H1 (cell line): ENCODE data around the gene ASIC1. TPM values are rescaled to one million over a fixed set of nuclear protein-coding genes. Genes with fewer than 3 reads are reported as not detected.

Experiments used
- ASH2L ChIP-seq: fragments of 200-600, 300-600 bp; sonication (generic); IDR thresholded peaks from one replicate; pipeline ENCODE4 v1.7.1; 2017; ENCODE audit warnings: low read length
- BRCA1 ChIP-seq: IDR thresholded peaks from 2 replicates; pipeline ENCODE4 v1.6.1; 2012; ENCODE audit warnings: low read depth, low read length, improper control_type of control experiment
- CHD1 ChIP-seq: IDR thresholded peaks from 2 replicates; pipeline ENCODE4 v1.6.1; 2012; ENCODE audit warnings: low read depth, low read length, improper control_type of control experiment
- EP300 ChIP-seq, 2 experiments: IDR thresholded peaks; 1 replicate in 1 of 2; 2 replicates in 1 of 2; pipeline ENCODE4 v1.6.1; 2011 to 2012; ENCODE audit warnings: low read depth in 2 of 2, low read length in 2 of 2, mild to moderate bottlenecking in 2 of 2, borderline replicate concordance in 1 of 2, inconsistent platforms in 1 of 2, moderate library complexity in 1 of 2
- EZH2 ChIP-seq: fragments of 200-600 bp; sonication (generic); IDR thresholded peaks from 2 replicates; pipeline ENCODE4 v1.7.1; 2012; ENCODE audit warnings: low read depth, mild to moderate bottlenecking, moderate library complexity, low read length, inconsistent platforms; ENCODE audit not compliant: severe bottlenecking
- FOSL1 ChIP-seq: IDR thresholded peaks from 2 replicates; pipeline ENCODE4 v1.6.1; 2011; ENCODE audit warnings: mild to moderate bottlenecking, low read depth, low read length, moderate library complexity; ENCODE audit not compliant: insufficient read depth
- GTF2F1 ChIP-seq: IDR thresholded peaks from 2 replicates; pipeline ENCODE4 v1.6.1; 2012; ENCODE audit warnings: low read depth, low read length, improper control_type of control experiment, borderline replicate concordance
- KDM5A ChIP-seq: fragments of 200-600 bp; IDR thresholded peaks from 2 replicates; pipeline ENCODE4 v1.7.1; 2012; ENCODE audit warnings: mild to moderate bottlenecking, low read length, inconsistent platforms, mixed read lengths
- MAFK ChIP-seq: IDR thresholded peaks from 2 replicates; pipeline ENCODE4 v1.6.1; 2012; ENCODE audit warnings: low read depth, mild to moderate bottlenecking, improper control_type of control experiment, low read length
- NANOG ChIP-seq: IDR thresholded peaks from 2 replicates; pipeline ENCODE4 v1.6.1; 2011; ENCODE audit warnings: low read length, low read depth, mild to moderate bottlenecking, inconsistent platforms; ENCODE audit not compliant: insufficient read depth, poor library complexity, severe bottlenecking
- POLR2A ChIP-seq, 2 experiments: IDR thresholded peaks; 1 replicate in 1 of 2; 2 replicates in 1 of 2; pipeline ENCODE4 v1.6.1; 2011; ENCODE audit warnings: low read depth in 2 of 2, low read length in 2 of 2, mild to moderate bottlenecking in 2 of 2; ENCODE audit errors: control extremely low read depth in 1 of 2
- POLR2AphosphoS5 ChIP-seq: IDR thresholded peaks from 2 replicates; pipeline ENCODE4 v1.6.1; 2011; ENCODE audit warnings: low read depth, low read length
- RAD21 ChIP-seq, 2 experiments: IDR thresholded peaks in 1 of 2; conservative IDR thresholded peaks in 1 of 2; 2 replicates each; pipeline ENCODE4 v1.6.1; 2011; ENCODE audit warnings: low read depth in 2 of 2, low read length in 2 of 2, improper control_type of control experiment in 1 of 2, inconsistent platforms in 1 of 2, mild to moderate bottlenecking in 1 of 2, moderate library complexity in 1 of 2
- RBBP5 ChIP-seq: IDR thresholded peaks from 2 replicates; pipeline ENCODE4 v1.7.1; 2012; ENCODE audit warnings: low read depth, mild to moderate bottlenecking, inconsistent platforms, low read length, moderate library complexity, borderline replicate concordance
- RNF2 ChIP-seq: fragments of 200-900, 300-1000 bp; sonication (generic); IDR thresholded peaks from 2 replicates; pipeline ENCODE4 v1.7.1; 2016; ENCODE audit warnings: borderline replicate concordance, low read depth, mild to moderate bottlenecking, antibody characterized with exemption, low read length; ENCODE audit not compliant: poor library complexity, severe bottlenecking; ENCODE audit errors: missing control alignments
- SAP30 ChIP-seq: fragments of 300-600 bp; sonication (generic); IDR thresholded peaks from 2 replicates; pipeline ENCODE4 v1.7.1; 2012; ENCODE audit warnings: low read length, moderate library complexity, mild to moderate bottlenecking, inconsistent platforms; ENCODE audit not compliant: insufficient read depth, insufficient replicate concordance
- SP1 ChIP-seq: IDR thresholded peaks from 2 replicates; pipeline ENCODE4 v1.6.1; 2011; ENCODE audit warnings: low read depth, low read length
- TAF1 ChIP-seq: IDR thresholded peaks from 2 replicates; pipeline ENCODE4 v1.6.1; 2011; ENCODE audit warnings: mild to moderate bottlenecking, low read depth, low read length
- TAF7 ChIP-seq: optimal IDR thresholded peaks from 2 replicates; pipeline ENCODE3; 2011; ENCODE audit warnings: low read depth, mild to moderate bottlenecking, inconsistent platforms, low read length, moderate library complexity, borderline replicate concordance
- polyA plus RNA-seq, 7 experiments: library from polyadenylated mRNA; depleted of rRNA in 3 of 7; stranded (reverse) in 5 of 7; unstranded in 2 of 7; fragments of >200 nt in 5 of 7; fragments of 200-250 nt in 2 of 7; gene quantifications; 1 replicate in 5 of 7; 2 replicates in 1 of 7; 4 replicates in 1 of 7; pipeline versions ENCODE4 v1.2.1 to v1.2.3, GENCODE V29; 2011 to 2013; ENCODE audit warnings: missing spikeins in 2 of 7, mixed read lengths in 2 of 7
- total RNA-seq: library from RNA; stranded (reverse); fragmentation: NEBNext Ultra II Directional; extraction: Animal tissue kit (Norgen Biotek cat#: 25700); gene quantifications from 2 replicates; pipeline ENCODE4 v1.2.1, GENCODE V29; 2021
- TF ChIP-seq, protein P1 (sequence below), 3 experiments: IDR thresholded peaks; 1 replicate in 2 of 3; 2 replicates in 1 of 3; pipeline versions ENCODE4 v1.5.1 to v1.6.1; 2011; ENCODE audit warnings: low read length in 3 of 3, mild to moderate bottlenecking in 3 of 3, inconsistent platforms in 2 of 3, low read depth in 1 of 3, moderate library complexity in 1 of 3; ENCODE audit not compliant: insufficient read depth in 1 of 3; ENCODE audit errors: control extremely low read depth in 1 of 3

Gene ASIC1
- total and polyA plus RNA-seq, 2 of the 8 experiments (the other 6 are each of a cell fraction or from before 2014, with no cell fraction given): 2.4 to 4.4 TPM

- TF ChIP-seq KDM5A (no peak), SP1 (peak; percentile 63; the same call in 1 of the 2 replicates), POLR2AphosphoS5 (peak; percentile 93), GTF2F1 (no peak), EZH2 (no peak), BRCA1 (no peak), NANOG (no peak), EP300 (IDR thresholded peaks at IDR 0.05; ENCODE audit: borderline replicate concordance in 1 of 2, low read depth in 2 of 2, low read length in 2 of 2) (0 out of 3 replicates have a peak, but pooled peaks of 1 of the 2 experiments have one; percentile 37), TAF7 (peak; percentile 49), MAFK (no peak), ASH2L (peak; percentile 89), RBBP5 (peak; percentile 83), SAP30 (no peak), POLR2A (IDR thresholded peaks at IDR 0.05; ENCODE audit: control extremely low read depth in 1 of 2, low read depth in 2 of 2, low read length in 2 of 2) (peak in 1 of 2 experiments; percentile 93; a peak in 2 of 3 replicates), CHD1 (no peak), RAD21 (IDR thresholded peaks at IDR 0.05 in 1 of 2, conservative IDR thresholded peaks at IDR 0.05 in 1 of 2; ENCODE audit: low read depth in 2 of 2, low read length in 2 of 2) (peak; percentile 52 to 55), FOSL1 (no peak), RNF2 (no peak), TAF1 (peak; percentile 88)
- TF ChIP-seq, protein P1, sequence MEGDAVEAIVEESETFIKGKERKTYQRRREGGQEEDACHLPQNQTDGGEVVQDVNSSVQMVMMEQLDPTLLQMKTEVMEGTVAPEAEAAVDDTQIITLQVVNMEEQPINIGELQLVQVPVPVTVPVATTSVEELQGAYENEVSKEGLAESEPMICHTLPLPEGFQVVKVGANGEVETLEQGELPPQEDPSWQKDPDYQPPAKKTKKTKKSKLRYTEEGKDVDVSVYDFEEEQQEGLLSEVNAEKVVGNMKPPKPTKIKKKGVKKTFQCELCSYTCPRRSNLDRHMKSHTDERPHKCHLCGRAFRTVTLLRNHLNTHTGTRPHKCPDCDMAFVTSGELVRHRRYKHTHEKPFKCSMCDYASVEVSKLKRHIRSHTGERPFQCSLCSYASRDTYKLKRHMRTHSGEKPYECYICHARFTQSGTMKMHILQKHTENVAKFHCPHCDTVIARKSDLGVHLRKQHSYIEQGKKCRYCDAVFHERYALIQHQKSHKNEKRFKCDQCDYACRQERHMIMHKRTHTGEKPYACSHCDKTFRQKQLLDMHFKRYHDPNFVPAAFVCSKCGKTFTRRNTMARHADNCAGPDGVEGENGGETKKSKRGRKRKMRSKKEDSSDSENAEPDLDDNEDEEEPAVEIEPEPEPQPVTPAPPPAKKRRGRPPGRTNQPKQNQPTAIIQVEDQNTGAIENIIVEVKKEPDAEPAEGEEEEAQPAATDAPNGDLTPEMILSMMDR (IDR thresholded peaks at IDR 0.05; ENCODE audit: control extremely low read depth in 1 of 3, insufficient read depth in 1 of 3, low read depth in 1 of 3, low read length in 3 of 3): peak; percentile 81 to 93 (median 81)
These were observed 54.5 kb downstream of the ASIC1 start, which contains the start of gene COX14 (continued) for GRCh38 chr12:50111693-50112455.
